ENCODE data around the gene FHOD3. TPM values are rescaled to one million over a fixed set of nuclear protein-coding genes. Genes with fewer than 3 reads are reported as not detected.

The FHOD3 gene
- total RNA-seq, 2 donors from 2014 or later = 66.0 to 114 TPM

DNA sequence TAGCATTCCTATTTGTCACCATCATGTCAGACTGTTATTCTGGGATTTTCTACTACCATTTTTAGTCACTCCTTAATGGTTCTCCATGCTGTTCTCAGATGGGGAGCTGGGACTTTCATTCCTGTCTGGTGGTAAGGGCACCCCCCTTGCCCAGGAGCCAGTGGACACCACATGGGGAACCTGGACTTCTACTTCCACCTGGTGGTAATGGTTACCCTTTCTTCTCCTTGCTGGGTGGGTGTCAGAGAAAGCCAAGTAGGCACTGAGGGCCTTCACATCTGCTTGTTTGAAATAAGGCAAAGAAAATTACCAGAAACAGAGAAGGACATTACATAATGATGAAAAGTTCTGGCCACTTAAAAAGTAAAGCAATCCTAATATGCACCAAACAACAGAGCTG, 239.8 kb downstream of the FHOD3 start:
- H3K9me3 ChIP-seq = no peaks in the 10 kb centered on the region
- TF ChIP-seq, protein P1, sequence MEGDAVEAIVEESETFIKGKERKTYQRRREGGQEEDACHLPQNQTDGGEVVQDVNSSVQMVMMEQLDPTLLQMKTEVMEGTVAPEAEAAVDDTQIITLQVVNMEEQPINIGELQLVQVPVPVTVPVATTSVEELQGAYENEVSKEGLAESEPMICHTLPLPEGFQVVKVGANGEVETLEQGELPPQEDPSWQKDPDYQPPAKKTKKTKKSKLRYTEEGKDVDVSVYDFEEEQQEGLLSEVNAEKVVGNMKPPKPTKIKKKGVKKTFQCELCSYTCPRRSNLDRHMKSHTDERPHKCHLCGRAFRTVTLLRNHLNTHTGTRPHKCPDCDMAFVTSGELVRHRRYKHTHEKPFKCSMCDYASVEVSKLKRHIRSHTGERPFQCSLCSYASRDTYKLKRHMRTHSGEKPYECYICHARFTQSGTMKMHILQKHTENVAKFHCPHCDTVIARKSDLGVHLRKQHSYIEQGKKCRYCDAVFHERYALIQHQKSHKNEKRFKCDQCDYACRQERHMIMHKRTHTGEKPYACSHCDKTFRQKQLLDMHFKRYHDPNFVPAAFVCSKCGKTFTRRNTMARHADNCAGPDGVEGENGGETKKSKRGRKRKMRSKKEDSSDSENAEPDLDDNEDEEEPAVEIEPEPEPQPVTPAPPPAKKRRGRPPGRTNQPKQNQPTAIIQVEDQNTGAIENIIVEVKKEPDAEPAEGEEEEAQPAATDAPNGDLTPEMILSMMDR (IDR thresholded peaks at IDR 0.05) = no peak
- no peak for DNase-seq (ENCODE audit: low spot score)
- H3K27me3 ChIP-seq = no peaks in the 10 kb centered on the region
- no peaks in the 10 kb centered on the region for H3K36me3 ChIP-seq
- H3K27ac ChIP-seq = no peak overlapping the region
- H3K4me3 ChIP-seq = no peak overlapping the region
- no peaks in the 10 kb centered on the region for H3K4me1 ChIP-seq

DNA sequence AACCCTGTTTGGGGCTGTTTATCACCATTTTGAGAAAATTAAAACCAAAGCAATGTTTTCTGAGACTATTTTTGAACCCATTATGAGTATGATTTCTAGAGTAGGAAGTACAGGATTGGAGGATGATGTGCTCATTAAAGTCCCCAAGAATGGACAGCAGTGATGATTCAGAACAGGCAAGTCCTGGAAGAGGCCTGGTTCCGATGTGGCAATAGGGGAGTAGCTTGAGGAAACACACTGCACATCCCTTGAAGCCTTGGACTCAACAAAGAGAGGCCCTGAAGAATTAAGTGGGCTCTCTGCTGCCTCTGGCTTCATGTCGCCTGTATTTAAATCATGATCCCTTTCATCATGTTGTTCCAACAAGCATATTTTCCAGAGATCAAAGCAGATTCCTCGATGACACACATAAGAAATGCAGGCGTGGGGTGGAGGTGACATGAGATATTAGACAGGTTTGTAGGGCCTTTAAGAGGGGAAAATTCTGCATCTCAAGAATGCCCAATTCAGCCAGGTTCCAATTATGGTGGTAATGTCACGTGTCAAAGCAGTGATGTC, 242.2 kb downstream of the FHOD3 start:
- Histone ChIP-seq H3K9me3 (no peaks in the 10 kb centered on the region), H3K27me3 (no peaks in the 10 kb centered on the region), H3K36me3 (no peaks in the 10 kb centered on the region), H3K4me1 (peaks cover 0 to 12% of the 10 kb centered on the region in 2 donors), H3K27ac (no peak overlapping the region), H3K4me3 (no peak overlapping the region)
- TF ChIP-seq, protein P1 (IDR thresholded peaks at IDR 0.05) = no peak
- no peak for DNase-seq (ENCODE audit: low spot score)

DNA sequence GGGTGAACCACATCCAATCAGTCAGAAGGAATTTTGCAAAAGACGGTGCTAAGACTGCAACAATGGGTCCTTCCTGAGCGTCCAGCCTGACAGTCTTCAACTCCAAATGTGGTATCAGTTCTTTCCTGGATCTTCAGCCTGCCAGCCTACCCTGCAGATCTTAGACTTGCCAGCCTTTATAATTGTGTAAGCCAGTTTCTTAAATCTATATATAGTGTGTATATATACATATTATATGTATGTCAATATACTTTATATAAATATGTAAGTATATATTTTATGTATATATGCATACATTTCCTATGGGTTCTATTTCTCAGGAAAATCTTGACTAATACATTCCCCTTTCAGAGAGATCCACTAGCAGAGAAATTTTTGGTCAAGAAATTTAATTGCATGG, 245.5 kb downstream of the FHOD3 start:
- TF ChIP-seq, protein P1 (IDR thresholded peaks at IDR 0.05) = no peak
- Histone ChIP-seq H3K9me3 (no peaks in the 10 kb centered on the region), H3K4me3 (no peak overlapping the region), H3K4me1 (peaks cover 0 to 37% of the 10 kb centered on the region in 2 donors), H3K36me3 (no peaks in the 10 kb centered on the region), H3K27ac (no peak overlapping the region), H3K27me3 (no peaks in the 10 kb centered on the region)
- DNase-seq (ENCODE audit: low spot score) = no peak

DNA sequence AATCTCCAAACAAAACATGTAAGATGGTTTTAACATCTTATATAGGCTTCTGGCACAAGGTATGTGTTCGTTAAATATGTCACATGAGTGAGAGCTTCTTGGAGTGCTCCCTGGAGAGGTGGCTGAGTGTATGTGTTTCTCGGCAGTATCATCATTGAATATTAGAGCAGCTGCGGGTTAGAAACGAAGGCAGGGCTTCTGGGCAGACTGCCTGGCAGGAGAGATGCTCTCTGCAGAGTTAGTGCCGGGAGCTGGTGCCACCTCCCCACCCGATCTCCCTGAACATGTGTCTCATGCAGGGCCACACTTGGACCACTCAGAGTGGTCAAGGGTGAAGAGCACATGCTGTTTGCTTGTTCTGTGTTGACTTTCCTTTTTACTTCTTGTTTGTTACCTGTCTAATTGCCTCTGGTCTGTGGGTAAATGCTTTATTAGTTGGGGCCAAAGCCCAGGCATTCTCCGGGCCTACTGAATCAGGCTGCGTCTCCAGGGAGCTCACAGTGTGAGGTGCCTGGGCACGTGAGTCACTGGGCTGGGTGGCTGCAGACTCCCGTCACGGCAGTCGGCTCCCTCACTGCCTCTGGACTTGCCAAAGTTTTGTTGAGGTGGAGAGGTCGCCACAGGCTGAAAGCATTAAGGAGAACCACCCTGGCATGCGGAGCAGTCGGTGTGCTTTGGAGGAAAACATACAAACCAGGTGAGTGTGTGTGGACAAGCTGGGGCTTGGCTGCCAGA, 246.6 kb downstream of the FHOD3 start:
- H3K4me1 ChIP-seq = peaks cover 0 to 37% of the 10 kb centered on the region in 2 donors
- H3K4me3 ChIP-seq = no peak overlapping the region
- TF ChIP-seq, protein P1 (IDR thresholded peaks at IDR 0.05) = no peak
- DNase-seq (ENCODE audit: low spot score) = no peak
- peak overlapping the region; percentile 48 to 65 for H3K27ac ChIP-seq
- no peaks in the 10 kb centered on the region for H3K27me3 ChIP-seq
- no peaks in the 10 kb centered on the region for H3K36me3 ChIP-seq
- no peaks in the 10 kb centered on the region for H3K9me3 ChIP-seq

DNA sequence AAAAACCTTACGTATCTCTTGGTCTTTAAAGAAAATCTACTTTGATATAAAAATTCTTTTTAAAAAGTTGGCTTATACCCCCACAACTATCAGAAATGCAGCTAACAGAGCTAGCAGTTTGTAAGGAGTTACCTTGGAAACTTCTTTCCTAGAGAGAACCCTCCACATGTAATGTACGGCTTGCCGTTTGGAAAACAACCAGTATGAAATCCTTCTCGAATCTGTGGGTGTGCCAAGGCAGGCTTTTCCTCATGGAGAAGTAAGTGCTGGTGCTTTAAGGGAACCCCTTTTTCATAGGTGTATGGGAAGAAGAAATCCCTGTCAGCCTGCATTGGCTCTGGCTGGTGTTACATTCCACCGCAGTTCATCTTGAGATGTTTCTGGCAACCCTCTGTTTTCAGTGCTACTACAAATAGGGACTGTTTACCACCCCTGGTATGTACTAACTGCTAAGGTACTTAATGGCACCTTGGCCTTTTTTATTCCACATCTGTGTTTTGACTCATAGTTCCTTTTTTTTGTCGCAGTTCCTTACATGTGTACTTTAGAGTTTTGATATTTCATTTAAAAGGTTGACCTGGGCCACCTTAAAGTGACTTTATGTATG, 248.4 kb downstream of the FHOD3 start:
- Histone ChIP-seq H3K36me3 (no peaks in the 10 kb centered on the region), H3K27ac (peak overlapping the region; percentile 48 to 69), H3K27me3 (no peaks in the 10 kb centered on the region), H3K9me3 (no peaks in the 10 kb centered on the region), H3K4me3 (no peak overlapping the region), H3K4me1 (peaks cover 0 to 37% of the 10 kb centered on the region in 2 donors)
- TF ChIP-seq, protein P1 (IDR thresholded peaks at IDR 0.05) = no peak
- DNase-seq (ENCODE audit: low spot score) = no peak

All from right atrium auricular region (tissue), 2 donors.